ENCODE results near the gene ZNF341. TPM values are rescaled to one million over a fixed set of nuclear protein-coding genes. Genes with fewer than 3 reads are reported as not detected.

ZNF341 gene
- total and polyA plus RNA-seq, 2 experiments from 2014 or later: 2.3 to 2.8 TPM

- TF ChIP-seq EZH2phosphoT487 (IDR thresholded peaks at IDR 0.05; ENCODE audit: insufficient read depth, low read depth) (no peak), EZH2 (IDR thresholded peaks at IDR 0.05; ENCODE audit: insufficient read depth, poor library complexity, severe bottlenecking) (no peak)
- Histone ChIP-seq H3K36me3 (ENCODE audit: low read depth) (no peaks in the 10 kb centered on the region), H3F3A (ENCODE audit: insufficient read depth) (0 out of 2 replicates have a peak, but pooled peaks cover 10% of the 10 kb centered on the region), H3K27ac (no peak overlapping the region), H3K4me3 (no peak overlapping the region), H3K4me2 (ENCODE audit: unreplicated experiment) (no peak overlapping the region), H3K4me1 (ENCODE audit: insufficient read depth) (peaks cover 8% of the 10 kb centered on the region; the same call in 1 of the 2 replicates), H3K27me3 (replicated peaks; ENCODE audit: insufficient read depth) (no peaks in the 10 kb centered on the region), H2AFZ (no peak overlapping the region), H4K20me1 (ENCODE audit: insufficient read depth) (peaks cover 50% of the 10 kb centered on the region), H3K79me2 (ENCODE audit: insufficient read depth) (peaks cover 100% of the 10 kb centered on the region), H3K9ac (no peak overlapping the region), H3K9me3 (ENCODE audit: low read depth) (no peaks in the 10 kb centered on the region), H3K9me2 (ENCODE audit: insufficient read depth) (no peaks in the 10 kb centered on the region)
- 99 to 100% methylated on average over 3 of the region's 3 CpGs for WGBS, 2 experiments (ENCODE audit: low coverage in 1 of 2, low lambda C conversion rate in 2 of 2, missing lambda C conversion rate in 2 of 2)
- no peak for DNase-seq
- in situ Hi-C loops (cut with MboI): no loop called here
Observed at GRCh38 chr20:33825340-33826269, 93.8 kb downstream of the ZNF341 start.

GRCh38 chr20:33826270-33826897 is 94.6 kb downstream of the ZNF341 start:
- no peak overlapping the region for H3K27ac ChIP-seq
- H3F3A ChIP-seq (ENCODE audit: insufficient read depth): 0 out of 2 replicates have a peak, but pooled peaks cover 10% of the 10 kb centered on the region
- no peak overlapping the region for H2AFZ ChIP-seq
- no peak overlapping the region for H3K4me3 ChIP-seq
- no peak overlapping the region for H3K4me2 ChIP-seq (ENCODE audit: unreplicated experiment)
- DNase-seq: no peak
- TF ChIP-seq EZH2phosphoT487 (IDR thresholded peaks at IDR 0.05; ENCODE audit: insufficient read depth, low read depth) (no peak), EZH2 (IDR thresholded peaks at IDR 0.05; ENCODE audit: insufficient read depth, poor library complexity, severe bottlenecking) (no peak)
- no peaks in the 10 kb centered on the region for H3K27me3 ChIP-seq (replicated peaks; ENCODE audit: insufficient read depth)
- H3K36me3 ChIP-seq (ENCODE audit: low read depth): no peaks in the 10 kb centered on the region
- H3K9me2 ChIP-seq (ENCODE audit: insufficient read depth): no peaks in the 10 kb centered on the region
- WGBS, 2 experiments (ENCODE audit: low coverage in 1 of 2, low lambda C conversion rate in 2 of 2, missing lambda C conversion rate in 2 of 2): 87 to 89% methylated on average over 5 of the region's 5 CpGs
- H3K9ac ChIP-seq: no peak overlapping the region
- peaks cover 8% of the 10 kb centered on the region; the same call in 1 of the 2 replicates for H3K4me1 ChIP-seq (ENCODE audit: insufficient read depth)
- peaks cover 100% of the 10 kb centered on the region for H3K79me2 ChIP-seq (ENCODE audit: insufficient read depth)
- no peaks in the 10 kb centered on the region for H3K9me3 ChIP-seq (ENCODE audit: low read depth)
- H4K20me1 ChIP-seq (ENCODE audit: insufficient read depth): peaks cover 51% of the 10 kb centered on the region
- in situ Hi-C loops (cut with MboI): no loop called here

GRCh38 chr20:33827109-33827508 is 95.3 kb downstream of the ZNF341 start:
- H2AFZ ChIP-seq: no peak overlapping the region
- in situ Hi-C loops (cut with MboI): no loop called here
- H3K4me2 ChIP-seq (ENCODE audit: unreplicated experiment): no peak overlapping the region
- WGBS, 2 experiments (ENCODE audit: low coverage in 1 of 2, low lambda C conversion rate in 2 of 2, missing lambda C conversion rate in 2 of 2): 96 to 100% methylated on average over 2 of the region's 2 CpGs
- H4K20me1 ChIP-seq (ENCODE audit: insufficient read depth): peaks cover 51% of the 10 kb centered on the region
- H3K79me2 ChIP-seq (ENCODE audit: insufficient read depth): peaks cover 100% of the 10 kb centered on the region
- H3K27ac ChIP-seq: no peak overlapping the region
- no peaks in the 10 kb centered on the region for H3K27me3 ChIP-seq (replicated peaks; ENCODE audit: insufficient read depth)
- H3K4me1 ChIP-seq (ENCODE audit: insufficient read depth): peaks cover 10% of the 10 kb centered on the region; the same call in 1 of the 2 replicates
- H3K4me3 ChIP-seq: no peak overlapping the region
- TF ChIP-seq EZH2 (IDR thresholded peaks at IDR 0.05; ENCODE audit: insufficient read depth, poor library complexity, severe bottlenecking): no peak
- TF ChIP-seq EZH2phosphoT487 (IDR thresholded peaks at IDR 0.05; ENCODE audit: insufficient read depth, low read depth): no peak
- 0 out of 2 replicates have a peak, but pooled peaks cover 10% of the 10 kb centered on the region for H3F3A ChIP-seq (ENCODE audit: insufficient read depth)
- H3K36me3 ChIP-seq (ENCODE audit: low read depth): no peaks in the 10 kb centered on the region
- no peak overlapping the region for H3K9ac ChIP-seq
- no peaks in the 10 kb centered on the region for H3K9me2 ChIP-seq (ENCODE audit: insufficient read depth)
- no peak for DNase-seq
- H3K9me3 ChIP-seq (ENCODE audit: low read depth): no peaks in the 10 kb centered on the region

- Histone ChIP-seq H2AFZ (no peak overlapping the region), H3K4me2 (ENCODE audit: unreplicated experiment) (no peak overlapping the region), H3K79me2 (ENCODE audit: insufficient read depth) (peaks cover 100% of the 10 kb centered on the region), H3K4me3 (no peak overlapping the region), H3K27me3 (replicated peaks; ENCODE audit: insufficient read depth) (no peaks in the 10 kb centered on the region), H3K9me3 (ENCODE audit: low read depth) (no peaks in the 10 kb centered on the region), H3K9me2 (ENCODE audit: insufficient read depth) (no peaks in the 10 kb centered on the region), H3K9ac (no peak overlapping the region), H3K27ac (no peak overlapping the region), H4K20me1 (ENCODE audit: insufficient read depth) (peaks cover 50% of the 10 kb centered on the region), H3F3A (ENCODE audit: insufficient read depth) (0 out of 2 replicates have a peak, but pooled peaks cover 10% of the 10 kb centered on the region), H3K4me1 (ENCODE audit: insufficient read depth) (peaks cover 12% of the 10 kb centered on the region; the same call in 1 of the 2 replicates), H3K36me3 (ENCODE audit: low read depth) (no peaks in the 10 kb centered on the region)
- no peak for TF ChIP-seq EZH2phosphoT487 (IDR thresholded peaks at IDR 0.05; ENCODE audit: insufficient read depth, low read depth)
- no peak for TF ChIP-seq EZH2 (IDR thresholded peaks at IDR 0.05; ENCODE audit: insufficient read depth, poor library complexity, severe bottlenecking)
- DNase-seq: no peak
- in situ Hi-C loops (cut with MboI): no loop called here
- 92% methylated on average over 4 of the region's 4 CpGs for WGBS, 2 experiments (ENCODE audit: low coverage in 1 of 2, low lambda C conversion rate in 2 of 2, missing lambda C conversion rate in 2 of 2)
Observed at GRCh38 chr20:33827634-33828325, 96.0 kb downstream of the ZNF341 start.
